Keratinocyte (primary cell): ENCODE data around the gene PMVK.
"Not testable (repeated sequence)": the region's sequence is repeated elsewhere in the genome, so short reads cannot be mapped to it uniquely, and the experiment has no call there.

Experiments used
- EZH2 ChIP-seq: IDR thresholded peaks from one replicate; pipeline ENCODE4 v1.6.1; 2012; ENCODE audit warnings: inconsistent platforms, mild to moderate bottlenecking, low read length, moderate library complexity
- TF ChIP-seq, protein P1 (sequence below), 3 experiments: IDR thresholded peaks in 1 of 3; conservative IDR thresholded peaks in 1 of 3; optimal IDR thresholded peaks in 1 of 3; 2 replicates in 2 of 3; 3 replicates in 1 of 3; pipeline versions ENCODE3 to v1.5.1; 2011; ENCODE audit warnings: low read length in 3 of 3, mild to moderate bottlenecking in 3 of 3, moderate library complexity in 2 of 3, control low read depth in 1 of 3, inconsistent platforms in 1 of 3; ENCODE audit not compliant: insufficient read depth in 2 of 3; ENCODE audit errors: extremely low read depth in 1 of 3

GRCh38 chr1:154977762-154978161 lies 41.2 kb upstream of the PMVK start:
- TF ChIP-seq, protein P1, sequence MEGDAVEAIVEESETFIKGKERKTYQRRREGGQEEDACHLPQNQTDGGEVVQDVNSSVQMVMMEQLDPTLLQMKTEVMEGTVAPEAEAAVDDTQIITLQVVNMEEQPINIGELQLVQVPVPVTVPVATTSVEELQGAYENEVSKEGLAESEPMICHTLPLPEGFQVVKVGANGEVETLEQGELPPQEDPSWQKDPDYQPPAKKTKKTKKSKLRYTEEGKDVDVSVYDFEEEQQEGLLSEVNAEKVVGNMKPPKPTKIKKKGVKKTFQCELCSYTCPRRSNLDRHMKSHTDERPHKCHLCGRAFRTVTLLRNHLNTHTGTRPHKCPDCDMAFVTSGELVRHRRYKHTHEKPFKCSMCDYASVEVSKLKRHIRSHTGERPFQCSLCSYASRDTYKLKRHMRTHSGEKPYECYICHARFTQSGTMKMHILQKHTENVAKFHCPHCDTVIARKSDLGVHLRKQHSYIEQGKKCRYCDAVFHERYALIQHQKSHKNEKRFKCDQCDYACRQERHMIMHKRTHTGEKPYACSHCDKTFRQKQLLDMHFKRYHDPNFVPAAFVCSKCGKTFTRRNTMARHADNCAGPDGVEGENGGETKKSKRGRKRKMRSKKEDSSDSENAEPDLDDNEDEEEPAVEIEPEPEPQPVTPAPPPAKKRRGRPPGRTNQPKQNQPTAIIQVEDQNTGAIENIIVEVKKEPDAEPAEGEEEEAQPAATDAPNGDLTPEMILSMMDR (optimal IDR thresholded peaks at IDR 0.05 in 1 of 3, IDR thresholded peaks at IDR 0.05 in 1 of 3, conservative IDR thresholded peaks at IDR 0.05 in 1 of 3; ENCODE audit: extremely low read depth in 1 of 3, insufficient read depth in 2 of 3, low read length in 3 of 3): not testable (repeated sequence)
- TF ChIP-seq EZH2: not testable (repeated sequence)
